HAP-1 (cell line): ENCODE results near the gene TMEM17.
A peak's percentile ranks its signal among the peaks of the same experiment; 100 is the strongest.
"Not testable (repeated sequence)": the region's sequence is repeated elsewhere in the genome, so short reads cannot be mapped to it uniquely, and the experiment has no call there.

ENCODE experiments used
- DNase-seq, 2 experiments: peaks; one replicate each; pipeline ENCODE4 v3.0.0-alpha.2; 2016 to 2020; ENCODE audit warnings: low spot score in 2 of 2
- H3K27me3 ChIP-seq: fragments of 250-450 bp; sonication (Bioruptor Pico); 2 replicates; pipeline ENCODE4 v1.5.1; 2020; ENCODE audit warnings: low read depth, mild to moderate bottlenecking, moderate library complexity
- H3K36me3 ChIP-seq: fragments of 250-450 bp; sonication (Bioruptor Pico); replicated peaks from 2 replicates; pipeline ENCODE4 v1.5.1; 2020; ENCODE audit warnings: mild to moderate bottlenecking
- H3K4me1 ChIP-seq: fragments of 250-450 bp; sonication (Bioruptor Pico); 2 replicates; pipeline ENCODE4 v1.5.1; 2020; ENCODE audit warnings: mild to moderate bottlenecking
- H3K4me3 ChIP-seq: fragments of 250-450 bp; sonication (Bioruptor Pico); 2 replicates; pipeline ENCODE4 v1.5.1; 2020; ENCODE audit warnings: mild to moderate bottlenecking, moderate library complexity
- H3K9me3 ChIP-seq: fragments of 250-450 bp; sonication (Bioruptor Pico); 2 replicates; pipeline ENCODE4 v1.5.1; 2020; ENCODE audit warnings: mild to moderate bottlenecking, moderate library complexity
- in situ Hi-C: fragments of 300-500 bp; cut with MboI; formaldehyde crosslinking; loops from 3 replicates; pipeline ENCODE4 v1.14.3; 2020; ENCODE audit warnings: low sequenced_read_pairs, inconsistent platforms, mixed read lengths

The TMEM17 gene

GRCh38 chr2:62527478-62528210 lies 21.6 kb upstream of the TMEM17 start:
- DNase-seq = no peak
- Histone ChIP-seq H3K4me1 (peaks cover 29% of the 10 kb centered on the region), H3K36me3 (no peaks in the 10 kb centered on the region), H3K27me3 (no peaks in the 10 kb centered on the region), H3K4me3 (no peak overlapping the region), H3K9me3 (0 out of 2 replicates have a peak, but pooled peaks cover 2% of the 10 kb centered on the region)
- in situ Hi-C loops = no loop called here

GRCh38 chr2:62526531-62527381 lies 20.8 kb upstream of the TMEM17 start:
- Histone ChIP-seq H3K4me1 (peaks cover 29% of the 10 kb centered on the region), H3K4me3 (no peak overlapping the region), H3K36me3 (no peaks in the 10 kb centered on the region), H3K9me3 (0 out of 2 replicates have a peak, but pooled peaks cover 5% of the 10 kb centered on the region), H3K27me3 (no peaks in the 10 kb centered on the region)
- in situ Hi-C loops = no loop called here
- DNase-seq = peak; percentile 67 to 86

GRCh38 chr2:62525549-62526269 lies 19.7 kb upstream of the TMEM17 start:
- DNase-seq = no peak
- H3K27me3 ChIP-seq = no peaks in the 10 kb centered on the region
- peaks cover 29% of the 10 kb centered on the region for H3K4me1 ChIP-seq
- in situ Hi-C loops = no loop called here
- H3K4me3 ChIP-seq = no peak overlapping the region
- H3K9me3 ChIP-seq = 0 out of 2 replicates have a peak, but pooled peaks cover 5% of the 10 kb centered on the region
- no peaks in the 10 kb centered on the region for H3K36me3 ChIP-seq

- no peaks in the 10 kb centered on the region for H3K36me3 ChIP-seq
- peaks cover 26% of the 10 kb centered on the region for H3K4me1 ChIP-seq
- 0 out of 2 replicates have a peak, but pooled peaks cover 5% of the 10 kb centered on the region for H3K9me3 ChIP-seq
- H3K4me3 ChIP-seq = no peak overlapping the region
- no peak for DNase-seq
- H3K27me3 ChIP-seq = no peaks in the 10 kb centered on the region
- in situ Hi-C loops = no loop called here
Observed at GRCh38 chr2:62524293-62524941, 18.4 kb upstream of the TMEM17 start.

- H3K36me3 ChIP-seq, in situ Hi-C loops, H3K9me3 ChIP-seq, H3K27me3 ChIP-seq, H3K4me3 ChIP-seq, H3K4me1 ChIP-seq: not testable (repeated sequence)
- peak in 1 of 2 experiments; percentile 18 for DNase-seq
Observed at GRCh38 chr2:62521061-62521460, 15.1 kb upstream of the TMEM17 start.

GRCh38 chr2:62512384-62512783 lies 6.4 kb upstream of the TMEM17 start:
- Histone ChIP-seq H3K4me1 (no peaks in the 10 kb centered on the region), H3K27me3 (no peaks in the 10 kb centered on the region), H3K36me3 (no peaks in the 10 kb centered on the region), H3K4me3 (no peak overlapping the region), H3K9me3 (0 out of 2 replicates have a peak, but pooled peaks cover 2% of the 10 kb centered on the region)
- in situ Hi-C loops = no loop called here
- no peak for DNase-seq

- H3K36me3 ChIP-seq = no peaks in the 10 kb centered on the region
- in situ Hi-C loops = no loop called here
- peaks cover under 1% of the 10 kb centered on the region; the same call in 1 of the 2 replicates for H3K4me1 ChIP-seq
- no peaks in the 10 kb centered on the region for H3K9me3 ChIP-seq
- H3K27me3 ChIP-seq = no peaks in the 10 kb centered on the region
- no peak overlapping the region for H3K4me3 ChIP-seq
- no peak for DNase-seq
Observed at GRCh38 chr2:62511636-62512035, 5.6 kb upstream of the TMEM17 start.

- peak overlapping the region; percentile 57 for H3K4me3 ChIP-seq
- H3K36me3 ChIP-seq = no peaks in the 10 kb centered on the region
- in situ Hi-C loops = no loop called here
- peak in 1 of 2 experiments; percentile 48 for DNase-seq
- no peaks in the 10 kb centered on the region for H3K9me3 ChIP-seq
- H3K27me3 ChIP-seq = no peaks in the 10 kb centered on the region
- peaks cover 6% of the 10 kb centered on the region for H3K4me1 ChIP-seq
Observed at GRCh38 chr2:62506421-62506750, 391 bp upstream of the TMEM17 start.

GRCh38 chr2:62505109-62505749 lies 766 bp downstream of the TMEM17 start:
- in situ Hi-C loops = no loop called here
- H3K9me3 ChIP-seq = no peaks in the 10 kb centered on the region
- peak overlapping the region; percentile 57 for H3K4me3 ChIP-seq
- no peak for DNase-seq
- H3K27me3 ChIP-seq = no peaks in the 10 kb centered on the region
- no peaks in the 10 kb centered on the region for H3K36me3 ChIP-seq
- peaks cover 6% of the 10 kb centered on the region for H3K4me1 ChIP-seq

GRCh38 chr2:62504657-62505056 lies 1.3 kb downstream of the TMEM17 start:
- in situ Hi-C loops = no loop called here
- H3K27me3 ChIP-seq = no peaks in the 10 kb centered on the region
- no peaks in the 10 kb centered on the region for H3K36me3 ChIP-seq
- H3K4me1 ChIP-seq = peaks cover 6% of the 10 kb centered on the region
- H3K4me3 ChIP-seq = no peak overlapping the region
- no peak for DNase-seq
- no peaks in the 10 kb centered on the region for H3K9me3 ChIP-seq

- Histone ChIP-seq H3K4me1 (peaks cover 6% of the 10 kb centered on the region), H3K36me3 (no peaks in the 10 kb centered on the region), H3K27me3 (no peaks in the 10 kb centered on the region), H3K9me3 (no peaks in the 10 kb centered on the region), H3K4me3 (no peak overlapping the region)
- no peak for DNase-seq
- in situ Hi-C loops = no loop called here
Observed at GRCh38 chr2:62501794-62502500, 4.0 kb downstream of the TMEM17 start.

- no peaks in the 10 kb centered on the region for H3K27me3 ChIP-seq
Observed at GRCh38 chr2:62501069-62501468, 4.9 kb downstream of the TMEM17 start.

More at GRCh38 chr2:62501069-62501468, 4.9 kb downstream of the TMEM17 start:
- Histone ChIP-seq H3K9me3 (no peaks in the 10 kb centered on the region), H3K36me3 (no peaks in the 10 kb centered on the region), H3K4me3 (no peak overlapping the region), H3K4me1 (peaks cover 2% of the 10 kb centered on the region; the same call in 1 of the 2 replicates)
- no peak for DNase-seq
- in situ Hi-C loops = no loop called here
